GM12872 (cell line): Measurements from ENCODE around the gene SSBP2.

Source experiments
- CTCF ChIP-seq: IDR thresholded peaks from 3 replicates; pipeline ENCODE4 v1.5.1; 2011; ENCODE audit warnings: low read depth, mild to moderate bottlenecking, low read length, moderate library complexity; ENCODE audit not compliant: insufficient read depth

The SSBP2 gene

GRCh38 chr5:81629986-81630385, 120.9 kb downstream of the SSBP2 start:
- TF ChIP-seq CTCF = no peak

GRCh38 chr5:81626524-81626923, 124.4 kb downstream of the SSBP2 start:
- TF ChIP-seq CTCF = no peak

- no peak for TF ChIP-seq CTCF
These were observed 141.0 kb downstream of the SSBP2 start for GRCh38 chr5:81609810-81610375.

- TF ChIP-seq CTCF = no peak
These were observed 141.9 kb downstream of the SSBP2 start for GRCh38 chr5:81608976-81609375.

GRCh38 chr5:81607693-81608092, 143.2 kb downstream of the SSBP2 start:
- TF ChIP-seq CTCF = no peak

- no peak for TF ChIP-seq CTCF
These were observed 144.7 kb downstream of the SSBP2 start for GRCh38 chr5:81606150-81606549.

- no peak for TF ChIP-seq CTCF
These were observed 145.6 kb downstream of the SSBP2 start for GRCh38 chr5:81605299-81605698.
